ENCODE measurements around the gene PCYT1A.
"Not testable (repeated sequence)": the region's sequence is repeated elsewhere in the genome, so short reads cannot be mapped to it uniquely, and the experiment has no call there.

Gene PCYT1A

GRCh38 chr3:196287440-196288140, at the start of gene PCYT1A:
Gene PCYT1A, minus strand, starts transcription at chr3:196287726. Its CDS starts 17,195 bp downstream, at chr3:196270531.
- peak; percentile 97 for DNase-seq

GRCh38 chr3:196336319-196337145, 49.0 kb upstream of the PCYT1A start:
- DNase-seq, result no peak

DNA sequence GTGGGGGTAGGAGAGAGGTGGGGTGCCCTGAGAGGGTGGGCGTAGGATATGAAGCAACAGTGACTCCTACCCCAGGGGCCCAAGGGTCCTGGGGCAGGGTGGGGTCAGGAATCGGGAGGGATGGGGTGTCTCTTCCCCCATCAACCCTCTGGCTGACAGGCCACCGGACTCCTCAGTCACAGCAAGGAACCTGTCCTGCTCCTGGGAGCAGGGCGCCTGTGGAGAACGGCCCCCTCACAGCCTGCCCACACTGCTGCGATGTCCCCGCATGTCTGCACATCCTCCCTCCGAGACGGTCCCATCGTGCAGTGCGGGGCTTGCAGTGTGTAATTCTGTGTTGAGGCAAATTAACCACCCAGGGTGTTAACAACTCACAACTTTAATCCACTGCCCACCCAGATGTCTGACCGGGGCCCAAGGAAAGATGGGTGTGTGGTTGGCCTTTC, 48.0 kb upstream of the PCYT1A start:
- DNase-seq, result no peak

DNA sequence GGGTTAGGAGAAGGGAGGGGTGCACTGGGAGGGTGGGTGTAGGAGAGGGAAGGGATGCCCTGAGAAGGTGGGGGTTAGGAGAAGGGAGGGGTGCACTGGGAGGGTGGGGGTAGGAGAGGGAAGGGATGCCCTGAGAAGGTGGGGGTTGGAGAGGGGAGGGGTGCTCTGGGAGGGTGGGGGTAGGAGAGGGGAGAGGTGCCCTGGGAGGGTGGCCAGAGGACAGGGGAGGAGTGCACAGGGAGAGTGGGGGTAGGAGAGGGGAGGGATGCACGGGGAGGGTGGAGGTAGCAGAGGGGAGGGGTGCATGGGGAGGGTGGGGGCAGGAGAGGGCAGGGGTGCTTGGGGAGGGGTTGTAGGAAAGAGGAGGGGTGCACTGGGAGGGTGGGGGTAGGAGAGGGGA, 47.5 kb upstream of the PCYT1A start:
- DNase-seq, result no peak

DNA sequence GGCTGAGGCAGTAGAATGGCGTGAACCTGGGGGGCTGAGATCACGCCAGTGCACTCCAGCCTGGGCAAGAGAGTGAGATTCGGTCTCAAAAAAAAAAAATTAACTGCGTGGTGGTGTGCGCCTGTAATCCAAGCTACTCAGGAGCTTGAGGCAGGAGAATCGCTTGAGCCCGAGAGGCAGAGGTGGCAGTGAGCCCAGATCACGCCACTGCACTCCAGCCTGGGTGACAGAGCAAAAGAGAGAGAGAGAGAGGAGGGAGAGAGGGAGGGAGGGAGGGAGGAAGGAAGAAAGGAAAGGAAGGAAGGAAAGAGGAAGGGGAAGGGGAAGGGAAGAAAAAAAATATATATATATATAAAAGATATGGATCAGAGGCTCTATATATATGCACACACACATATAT, 44.6 kb upstream of the PCYT1A start:
- no peak for DNase-seq

DNA sequence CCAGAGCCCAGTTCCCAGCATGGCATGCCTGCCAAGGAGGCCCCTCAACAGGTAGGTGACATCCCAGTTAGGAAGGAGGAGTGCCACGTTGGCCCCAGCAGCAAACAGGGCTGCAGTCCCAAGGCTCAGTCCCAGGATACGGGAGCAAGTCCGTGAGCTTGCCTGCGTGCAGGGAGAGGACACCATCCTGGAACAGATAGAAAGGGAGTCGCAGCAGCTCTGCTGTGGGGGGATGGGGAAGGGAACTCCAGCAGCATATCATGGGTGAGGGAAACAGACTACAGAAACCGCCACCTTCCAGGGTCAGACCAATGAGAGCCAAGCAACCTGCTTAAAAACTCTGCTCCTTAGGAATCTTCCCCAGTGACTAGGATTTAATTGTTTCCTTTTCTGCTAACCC, 39.9 kb upstream of the PCYT1A start:
- no peak for DNase-seq

DNA sequence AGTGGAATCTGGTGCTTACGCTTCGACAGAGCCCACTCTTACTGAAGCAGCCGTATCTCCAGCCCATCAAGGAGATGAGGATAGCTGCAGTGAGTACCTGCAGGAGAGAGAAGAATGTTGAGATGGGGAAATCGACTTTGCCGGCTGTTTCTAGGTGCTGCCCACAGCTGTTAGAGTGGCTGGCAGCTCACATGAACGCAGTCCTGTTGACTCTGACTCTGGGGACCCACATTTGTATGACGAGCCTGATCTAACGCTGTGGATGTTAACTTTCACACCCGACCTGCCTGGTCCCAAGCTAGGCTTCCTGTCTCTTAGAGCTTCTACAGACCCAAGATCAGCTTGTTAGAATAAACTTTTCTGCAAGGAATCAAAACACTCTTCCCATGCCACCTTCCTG, 39.4 kb upstream of the PCYT1A start:
- no peak for DNase-seq

DNA sequence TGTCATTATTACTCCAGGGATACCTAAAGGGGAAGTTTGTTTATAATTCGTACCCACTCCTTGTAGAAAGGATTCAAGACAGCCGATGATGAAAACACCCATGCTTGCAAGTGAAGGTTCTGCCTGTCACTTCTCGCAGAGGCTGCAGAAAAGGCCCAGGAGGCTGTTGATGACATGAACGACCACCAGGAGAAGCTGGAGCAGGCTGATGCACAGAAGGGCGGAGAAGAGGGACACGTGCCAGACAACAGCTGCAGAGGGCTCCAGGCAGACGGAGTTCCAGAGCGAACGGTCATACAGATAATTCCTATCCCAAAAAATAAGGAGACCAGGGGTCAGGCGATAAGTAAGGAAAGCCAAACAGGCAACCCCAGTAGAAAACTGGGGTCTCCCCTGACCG, 36.2 kb upstream of the PCYT1A start:
- no peak for DNase-seq

DNA sequence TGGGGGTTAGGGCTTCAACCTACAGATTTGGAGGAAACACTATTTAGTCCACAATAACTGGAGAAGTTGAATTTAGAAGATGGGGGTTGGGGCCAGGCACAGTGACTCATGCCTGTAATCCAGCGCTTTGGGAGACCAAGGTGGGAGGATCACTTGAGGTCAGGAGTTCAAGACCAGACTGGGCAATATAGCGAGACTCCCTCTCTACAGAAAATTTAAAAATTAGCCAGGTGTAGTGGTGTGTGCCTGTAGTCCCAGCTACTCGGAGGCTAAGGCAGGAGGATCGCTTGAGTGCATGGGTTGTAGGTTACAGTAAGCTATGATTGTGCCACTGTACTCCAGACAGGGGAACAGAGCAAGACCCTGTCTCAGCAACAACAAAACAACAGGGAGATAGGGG, 35.5 kb upstream of the PCYT1A start:
- DNase-seq, result no peak

GRCh38 chr3:196321162-196321561, 33.6 kb upstream of the PCYT1A start:
- DNase-seq, result no peak

GRCh38 chr3:196320137-196320536, 32.6 kb upstream of the PCYT1A start:
- no peak for DNase-seq

- DNase-seq, result peak; percentile 98
These were observed 30.4 kb upstream of the PCYT1A start, which contains the start of gene DYNLT2B for GRCh38 chr3:196317687-196318467. Gene DYNLT2B, minus strand, starts transcription at chr3:196318240. Its CDS starts 88 bp downstream, at chr3:196318152.

GRCh38 chr3:196316799-196317686, 29.5 kb upstream of the PCYT1A start:
- not testable (repeated sequence) for DNase-seq

DNA sequence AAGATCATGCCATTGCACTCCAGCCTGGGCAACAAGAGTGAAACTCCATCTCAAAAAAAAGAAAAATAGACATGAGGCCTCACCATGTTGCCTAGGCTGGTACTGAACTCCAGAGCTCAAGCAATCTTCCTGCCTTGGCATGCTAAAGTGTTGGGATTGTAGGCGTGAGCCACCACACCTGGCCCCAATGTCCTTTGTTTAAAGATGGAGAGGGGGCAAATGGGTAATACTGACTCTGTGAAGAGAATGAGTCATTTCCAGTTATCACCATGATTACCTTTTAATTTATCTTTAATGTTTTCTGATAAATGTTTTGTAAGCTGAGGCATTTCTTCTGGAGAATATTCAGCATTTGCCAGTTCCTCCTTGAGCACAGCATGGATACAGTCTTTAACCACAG, 28.3 kb upstream of the PCYT1A start:
- no peak for DNase-seq

DNA sequence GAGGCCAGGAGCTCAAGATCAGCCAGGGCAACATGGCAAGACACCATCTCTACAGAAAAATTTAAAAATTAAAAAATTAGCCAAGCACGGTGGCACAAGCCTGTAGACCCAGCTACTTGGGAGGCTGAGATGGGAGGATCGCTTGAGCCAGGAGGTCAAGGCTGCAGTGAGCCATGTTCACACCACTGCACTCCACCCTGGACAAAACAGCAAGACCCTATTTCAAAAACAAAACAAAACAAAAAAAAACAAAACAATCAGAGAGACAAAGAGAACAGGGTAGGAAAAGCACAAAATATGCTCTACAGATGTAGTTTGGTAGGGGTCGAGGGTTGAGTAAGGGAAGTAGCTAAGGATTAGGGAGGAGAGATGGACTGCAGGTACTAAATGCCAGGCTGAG, 27.1 kb upstream of the PCYT1A start:
- DNase-seq, result no peak

- DNase-seq, result not testable (repeated sequence)
These were observed 26.6 kb upstream of the PCYT1A start for GRCh38 chr3:196314086-196314485.

DNA sequence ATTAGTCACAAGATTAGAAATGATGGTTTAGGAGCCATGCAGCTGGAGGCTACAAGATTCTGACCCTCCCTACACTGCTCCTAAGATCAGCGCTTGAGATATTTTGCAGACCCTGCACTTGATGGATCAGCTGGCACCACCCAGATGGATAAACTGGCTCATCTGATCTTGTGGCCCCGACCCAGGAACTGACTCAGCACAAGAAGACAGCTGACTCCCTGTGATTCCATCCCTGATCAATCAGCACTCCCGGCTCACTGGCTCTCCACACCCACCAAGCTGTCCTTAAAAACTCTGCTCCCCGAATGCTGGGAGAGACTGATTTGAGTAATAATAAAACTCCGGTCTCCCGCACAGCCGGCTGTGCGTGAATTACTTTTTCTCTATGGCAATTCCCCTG, 15.4 kb upstream of the PCYT1A start:
- DNase-seq, result not testable (repeated sequence)

DNA sequence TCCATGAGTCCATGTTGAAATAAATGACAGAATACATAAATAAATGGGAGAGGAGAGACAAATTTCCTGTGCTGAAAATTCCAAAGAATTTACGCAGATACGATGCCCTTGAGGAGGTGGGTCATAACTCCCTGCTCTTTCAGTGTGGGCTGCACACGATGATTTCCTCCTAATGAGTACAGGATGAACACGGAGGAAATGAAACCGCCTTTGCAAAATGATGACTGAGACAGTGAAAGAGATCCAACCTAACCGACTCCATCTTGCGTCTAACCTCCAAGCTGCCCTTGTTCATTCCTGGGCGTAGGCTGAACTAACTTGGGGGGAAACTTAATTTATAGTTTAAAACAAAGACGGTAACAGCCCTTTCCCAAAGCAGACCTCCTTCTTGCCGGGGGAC, 15.0 kb upstream of the PCYT1A start:
- not testable (repeated sequence) for DNase-seq

- no peak for DNase-seq
These were observed 11.0 kb upstream of the PCYT1A start for GRCh38 chr3:196298521-196298920.

DNA sequence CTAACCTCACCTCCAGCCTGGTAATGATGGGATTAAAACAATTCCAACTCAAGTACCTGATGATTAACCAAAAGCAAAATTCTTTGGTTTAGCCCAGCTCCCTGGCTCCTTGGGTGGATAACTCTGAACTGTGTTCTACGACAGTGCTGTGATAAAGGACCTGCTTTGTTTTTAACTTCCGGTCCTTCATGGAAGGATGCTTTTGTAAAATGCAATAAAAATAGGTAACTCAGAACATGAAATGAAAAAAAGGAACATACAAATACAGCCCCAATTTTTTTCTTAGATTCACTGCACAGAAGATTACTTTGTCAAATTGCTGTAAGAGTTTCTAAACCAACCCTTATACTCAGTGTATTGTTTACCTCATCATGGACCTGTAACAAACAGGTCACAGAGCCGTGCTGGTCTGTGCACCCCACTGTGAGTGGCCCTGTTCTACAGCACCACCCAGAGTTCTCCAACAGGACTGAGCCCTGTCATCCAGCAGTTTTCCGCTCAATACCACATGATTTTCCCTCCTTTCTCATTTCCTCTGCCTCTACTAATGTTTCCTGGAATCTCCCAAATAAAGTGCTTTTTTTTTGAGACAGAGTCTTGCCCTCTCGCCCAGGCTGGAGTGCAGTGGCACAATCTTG, 4.9 kb upstream of the PCYT1A start:
- no peak for DNase-seq

DNA sequence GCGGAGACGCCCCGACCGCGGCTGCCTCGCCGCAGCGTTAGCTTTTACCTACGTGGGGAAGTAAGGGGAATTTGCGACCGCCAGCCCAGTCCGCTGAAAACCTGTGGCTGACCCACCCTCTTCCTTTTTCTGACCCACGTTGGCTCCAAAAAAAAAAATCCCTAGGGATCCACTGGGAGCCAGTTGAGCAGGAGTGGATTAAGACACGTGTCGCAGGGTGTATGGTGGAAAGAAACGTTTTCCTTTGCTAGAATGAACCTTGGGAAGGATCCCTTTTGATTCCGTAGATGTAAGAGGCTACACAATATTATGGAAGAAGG, 575 bp upstream of the PCYT1A start:
- DNase-seq, result no peak

DNA sequence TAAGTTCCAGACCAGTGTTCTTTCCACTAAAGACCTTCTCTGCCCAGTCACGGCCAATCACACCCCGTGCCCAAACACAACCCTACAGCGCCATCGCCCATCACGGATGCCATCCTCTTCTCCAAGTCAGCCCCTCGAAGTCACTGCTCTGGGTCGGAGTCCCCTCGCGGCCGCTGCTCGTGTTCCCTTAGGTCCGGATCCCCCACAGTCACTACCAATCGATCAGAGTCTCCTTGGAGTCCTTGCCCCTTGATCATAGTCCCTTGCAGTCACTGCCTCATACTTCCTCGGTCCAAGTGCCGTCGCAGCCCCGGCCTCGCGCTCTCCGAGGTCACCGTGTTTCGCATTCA, 461 bp downstream of the PCYT1A start:
- DNase-seq, result no peak
